ENCODE measurements around the gene WNT3A.

Gene WNT3A

DNA sequence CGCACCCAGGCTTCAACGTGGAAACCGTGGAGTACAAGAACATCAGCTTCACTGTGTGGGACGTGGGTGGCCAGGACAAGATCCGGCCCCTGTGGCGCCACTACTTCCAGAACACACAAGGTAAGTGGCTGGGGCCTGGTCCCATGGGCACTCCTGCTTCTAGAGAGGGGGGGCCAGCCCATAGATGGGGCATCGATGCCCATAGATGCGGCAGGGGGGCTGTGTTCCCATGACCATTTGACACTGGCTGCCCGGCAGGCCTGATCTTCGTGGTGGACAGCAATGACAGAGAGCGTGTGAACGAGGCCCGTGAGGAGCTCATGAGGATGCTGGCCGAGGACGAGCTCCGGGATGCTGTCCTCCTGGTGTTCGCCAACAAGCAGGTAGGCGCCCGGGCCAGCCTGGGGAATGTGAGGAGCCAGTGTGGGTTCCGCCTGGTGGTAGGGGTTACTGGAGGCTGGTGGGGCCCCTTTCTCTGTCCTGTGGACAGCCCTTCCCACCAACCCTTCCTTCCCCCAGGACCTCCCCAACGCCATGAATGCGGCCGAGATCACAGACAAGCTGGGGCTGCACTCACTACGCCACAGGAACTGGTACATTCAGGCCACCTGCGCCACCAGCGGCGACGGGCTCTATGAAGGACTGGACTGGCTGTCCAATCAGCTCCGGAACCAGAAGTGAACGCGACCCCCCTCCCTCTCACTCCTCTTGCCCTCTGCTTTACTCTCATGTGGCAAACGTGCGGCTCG is 90.7 kb downstream of the WNT3A start:
- no peak for TF ChIP-seq CTCF (IDR thresholded peaks at IDR 0.05)
- DNase-seq (ENCODE audit: low spot score) = peak; percentile 71
- H3K27ac ChIP-seq = no peak overlapping the region
- H3K4me3 ChIP-seq = no peak overlapping the region

DNA sequence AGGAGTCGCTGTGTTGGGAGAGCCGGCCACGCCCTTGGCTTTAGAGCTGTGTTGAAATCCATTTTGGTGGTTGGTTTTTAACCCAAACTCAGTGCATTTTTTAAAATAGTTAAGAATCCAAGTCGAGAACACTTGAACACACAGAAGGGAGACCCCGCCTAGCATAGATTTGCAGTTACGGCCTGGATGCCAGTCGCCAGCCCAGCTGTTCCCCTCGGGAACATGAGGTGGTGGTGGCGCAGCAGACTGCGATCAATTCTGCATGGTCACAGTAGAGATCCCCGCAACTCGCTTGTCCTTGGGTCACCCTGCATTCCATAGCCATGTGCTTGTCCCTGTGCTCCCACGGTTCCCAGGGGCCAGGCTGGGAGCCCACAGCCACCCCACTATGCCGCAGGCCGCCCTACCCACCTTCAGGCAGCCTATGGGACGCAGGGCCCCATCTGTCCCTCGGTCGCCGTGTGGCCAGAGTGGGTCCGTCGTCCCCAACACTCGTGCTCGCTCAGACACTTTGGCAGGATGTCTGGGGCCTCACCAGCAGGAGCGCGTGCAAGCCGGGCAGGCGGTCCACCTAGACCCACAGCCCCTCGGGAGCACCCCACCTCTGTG is 91.6 kb downstream of the WNT3A start:
- H3K27ac ChIP-seq = no peak overlapping the region

DNA sequence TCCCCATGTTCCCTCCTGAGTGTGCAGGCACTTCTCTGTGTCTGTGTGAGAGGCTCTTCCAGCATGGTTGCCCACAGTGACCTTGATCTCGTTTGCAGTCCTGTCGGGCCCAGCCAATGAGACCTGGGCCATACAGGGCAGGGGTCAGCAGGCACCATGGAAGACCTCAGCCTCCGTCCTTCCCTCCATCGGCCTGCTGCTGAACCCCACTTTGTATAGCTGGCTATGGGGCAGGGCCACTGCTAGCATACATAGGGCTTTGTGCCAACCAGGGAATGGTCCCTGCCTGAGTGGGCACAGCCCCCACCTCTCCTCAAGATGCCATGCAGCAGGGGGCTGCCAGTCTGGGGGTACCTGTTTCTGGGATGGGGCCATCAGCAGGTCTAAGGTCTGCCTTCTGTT is 92.5 kb downstream of the WNT3A start:
- no peak overlapping the region for H3K4me3 ChIP-seq
- no peak for TF ChIP-seq CTCF (IDR thresholded peaks at IDR 0.05)
- peak; percentile 68 for DNase-seq (ENCODE audit: low spot score)
- H3K27ac ChIP-seq = no peak overlapping the region

More for the DNA sequence above, 91.6 kb downstream of the WNT3A start:
- H3K4me3 ChIP-seq = no peak overlapping the region
- peak; percentile 64 for DNase-seq (ENCODE audit: low spot score)
- TF ChIP-seq CTCF (IDR thresholded peaks at IDR 0.05) = no peak

DNA sequence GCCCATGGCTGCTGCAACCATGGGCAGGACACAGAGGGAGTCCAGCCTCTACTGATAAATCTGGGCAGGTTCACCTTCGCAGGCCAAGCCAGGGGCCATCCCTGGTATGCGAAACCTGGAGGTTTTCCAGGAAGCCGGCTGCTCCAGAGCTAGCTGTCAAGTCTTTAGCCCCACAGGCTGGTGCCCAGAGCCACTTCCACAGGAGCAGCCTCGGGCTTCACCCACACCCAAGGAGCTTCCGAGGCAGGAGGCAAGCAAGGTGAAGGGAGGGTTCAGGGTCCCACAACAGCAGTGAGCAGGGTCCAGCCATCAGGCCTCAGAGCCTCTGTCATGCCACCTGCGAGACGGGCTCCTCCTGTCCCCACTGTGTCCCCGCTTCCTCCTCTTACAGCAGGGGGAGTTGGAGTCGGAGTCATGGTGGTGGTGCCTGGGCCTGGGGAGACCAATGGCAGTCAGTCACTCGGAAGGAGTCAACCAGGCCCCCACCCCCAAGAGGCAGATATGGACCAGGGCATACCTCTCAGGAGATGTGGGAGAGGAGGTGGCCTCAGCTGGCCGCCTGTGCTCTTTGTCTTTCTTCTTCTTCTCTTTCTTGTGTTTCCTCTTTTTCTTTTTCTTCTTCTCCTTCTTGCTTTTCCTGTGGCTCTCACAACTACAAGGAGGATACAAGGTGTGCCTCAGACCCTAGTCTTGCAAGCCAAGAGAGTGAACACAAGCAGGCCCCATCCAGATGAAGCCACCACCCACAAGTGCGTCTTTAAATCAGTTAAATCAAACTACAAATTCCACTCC is 94.2 kb downstream of the WNT3A start:
- TF ChIP-seq CTCF (IDR thresholded peaks at IDR 0.05) = no peak
- Histone ChIP-seq H3K4me3 (peak overlapping the region; percentile 92), H3K27ac (peak overlapping the region in 1 of 2 donors; percentile 96)
- DNase-seq (ENCODE audit: low spot score) = peak; percentile 72

DNA sequence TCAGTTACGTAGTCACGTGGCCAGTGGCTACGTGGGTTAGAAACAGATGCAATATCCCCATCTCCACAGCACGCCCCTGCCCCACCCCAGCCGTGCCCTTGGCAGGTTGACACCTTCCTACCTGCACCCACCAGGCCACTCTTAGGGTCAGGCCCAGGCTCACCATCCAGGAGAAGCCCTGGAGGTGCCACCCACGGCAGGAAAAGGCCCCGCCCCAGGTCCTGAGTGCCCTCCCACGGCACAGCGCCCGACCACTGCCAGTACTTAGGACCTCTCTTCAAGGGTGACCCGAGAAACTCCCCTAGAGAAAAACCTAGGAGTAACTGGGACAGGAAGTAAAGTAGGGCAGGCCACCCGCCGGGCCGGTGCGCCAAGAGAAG is 94.8 kb downstream of the WNT3A start:
- peak overlapping the region; percentile 87 to 96 for H3K27ac ChIP-seq

More for the DNA sequence above, 94.8 kb downstream of the WNT3A start:
- DNase-seq (ENCODE audit: low spot score) = peak; percentile 71
- peak overlapping the region; percentile 92 for H3K4me3 ChIP-seq
- TF ChIP-seq CTCF (IDR thresholded peaks at IDR 0.05) = no peak
